ENCODE results near the gene HDAC4.

HDAC4 gene

DNA sequence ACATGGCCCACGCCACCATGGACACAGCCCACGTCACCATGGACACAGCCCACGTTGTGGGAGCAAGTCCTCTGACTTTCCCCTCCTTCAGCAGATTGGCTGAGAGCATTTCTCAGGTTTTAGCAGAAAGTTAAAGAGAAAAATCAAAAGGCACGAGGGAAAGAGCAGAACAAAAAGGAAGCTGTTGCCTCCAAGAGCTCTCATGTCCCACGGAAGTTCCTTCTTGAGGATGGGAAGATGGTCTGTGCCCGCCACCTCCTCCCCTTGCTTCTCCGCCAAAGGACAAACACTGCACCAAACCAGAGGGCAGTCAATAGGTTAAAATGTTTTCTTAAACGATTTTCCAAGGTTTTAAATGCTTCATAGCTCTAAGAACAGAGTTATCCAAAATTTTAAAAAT is 148.4 kb downstream of the HDAC4 start:
- no peak for DNase-seq (ENCODE audit: low spot score)

GRCh38 chr2:239251971-239252370 is 148.8 kb downstream of the HDAC4 start:
- no peak for DNase-seq (ENCODE audit: low spot score)

GRCh38 chr2:239250216-239251081 is 150.4 kb downstream of the HDAC4 start:
- no peak for DNase-seq (ENCODE audit: low spot score)

GRCh38 chr2:239249776-239250175 is 151.0 kb downstream of the HDAC4 start:
- no peak for DNase-seq (ENCODE audit: low spot score)

DNA sequence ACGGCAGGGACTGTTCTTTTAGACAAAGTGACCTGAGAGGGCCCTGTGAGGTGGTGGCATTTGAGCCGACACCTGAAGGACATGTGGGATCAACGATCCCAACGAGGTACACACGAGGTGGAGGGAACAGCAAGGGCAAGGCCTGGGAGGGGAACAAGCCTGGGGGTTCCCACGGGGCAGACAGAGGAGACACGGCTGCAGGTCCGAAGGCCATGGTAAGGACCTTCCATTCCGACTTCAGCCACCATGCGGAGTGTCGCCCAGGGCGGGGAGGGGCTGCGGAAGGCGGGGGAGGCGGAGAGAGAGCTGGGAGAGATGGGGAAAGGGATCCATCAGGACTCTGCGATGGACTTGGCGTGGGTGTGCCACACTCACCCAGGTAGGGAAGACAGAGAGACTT is 151.8 kb downstream of the HDAC4 start:
- no peak for DNase-seq (ENCODE audit: low spot score)

DNA sequence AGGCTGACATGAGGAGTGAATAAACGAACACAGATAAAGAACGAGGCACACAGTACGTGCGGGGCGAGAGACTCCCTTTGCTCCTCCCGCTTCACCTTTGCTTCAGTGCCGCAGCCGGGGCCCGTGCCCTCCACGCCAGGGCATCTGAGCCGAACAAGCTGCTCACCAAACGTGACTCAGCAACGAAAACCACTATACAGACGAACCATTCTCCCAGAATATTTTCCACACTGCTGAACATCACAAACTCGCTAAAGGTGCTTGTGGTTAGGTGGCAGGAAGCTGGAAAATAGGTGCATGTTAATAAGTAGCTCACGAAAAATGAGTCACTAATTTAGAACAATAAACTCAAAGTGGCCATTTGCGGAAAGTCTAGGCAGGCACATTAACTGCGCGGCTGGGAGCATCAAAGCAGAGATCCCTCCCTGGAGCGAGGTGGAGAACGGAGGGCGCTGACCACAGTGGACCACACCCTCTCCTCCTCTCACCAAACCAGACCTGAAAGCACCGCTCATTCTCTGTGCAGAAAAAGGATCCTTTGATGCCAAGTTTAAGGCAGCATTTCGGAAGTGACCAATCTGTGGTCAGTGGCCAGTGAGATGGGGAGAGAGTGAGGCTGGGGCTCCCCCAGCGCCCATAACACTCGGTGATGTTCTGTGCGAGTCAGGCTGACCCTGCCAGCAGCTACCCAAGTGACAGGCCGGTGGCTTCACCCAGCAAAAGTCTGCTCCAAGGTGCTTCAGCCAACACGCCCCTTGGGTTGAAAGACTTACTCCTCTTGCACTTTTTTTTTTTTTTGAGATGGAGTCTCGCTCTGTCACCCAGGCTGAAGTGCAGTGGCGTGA is 153.2 kb downstream of the HDAC4 start:
- DNase-seq (ENCODE audit: low spot score), result no peak

DNA sequence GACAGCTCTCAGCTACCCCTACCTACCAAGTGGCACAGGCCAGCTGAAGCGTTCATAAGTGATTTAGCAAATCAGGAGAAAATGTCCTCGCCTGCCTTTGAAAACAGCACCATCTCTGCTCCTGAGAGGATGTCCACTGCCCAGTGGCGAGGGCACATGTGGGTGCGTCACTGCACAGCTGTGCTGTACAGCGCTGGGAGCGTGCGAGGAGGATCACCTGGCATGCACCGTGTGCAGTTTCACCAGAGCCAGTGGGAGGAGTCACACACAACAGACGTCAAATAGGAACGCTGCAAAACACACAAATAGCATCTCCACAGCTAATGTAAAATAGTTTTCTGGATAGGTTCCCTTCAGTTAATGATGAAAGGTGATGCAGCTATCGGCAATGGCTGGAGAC is 154.1 kb downstream of the HDAC4 start:
- no peak for DNase-seq (ENCODE audit: low spot score)

DNA sequence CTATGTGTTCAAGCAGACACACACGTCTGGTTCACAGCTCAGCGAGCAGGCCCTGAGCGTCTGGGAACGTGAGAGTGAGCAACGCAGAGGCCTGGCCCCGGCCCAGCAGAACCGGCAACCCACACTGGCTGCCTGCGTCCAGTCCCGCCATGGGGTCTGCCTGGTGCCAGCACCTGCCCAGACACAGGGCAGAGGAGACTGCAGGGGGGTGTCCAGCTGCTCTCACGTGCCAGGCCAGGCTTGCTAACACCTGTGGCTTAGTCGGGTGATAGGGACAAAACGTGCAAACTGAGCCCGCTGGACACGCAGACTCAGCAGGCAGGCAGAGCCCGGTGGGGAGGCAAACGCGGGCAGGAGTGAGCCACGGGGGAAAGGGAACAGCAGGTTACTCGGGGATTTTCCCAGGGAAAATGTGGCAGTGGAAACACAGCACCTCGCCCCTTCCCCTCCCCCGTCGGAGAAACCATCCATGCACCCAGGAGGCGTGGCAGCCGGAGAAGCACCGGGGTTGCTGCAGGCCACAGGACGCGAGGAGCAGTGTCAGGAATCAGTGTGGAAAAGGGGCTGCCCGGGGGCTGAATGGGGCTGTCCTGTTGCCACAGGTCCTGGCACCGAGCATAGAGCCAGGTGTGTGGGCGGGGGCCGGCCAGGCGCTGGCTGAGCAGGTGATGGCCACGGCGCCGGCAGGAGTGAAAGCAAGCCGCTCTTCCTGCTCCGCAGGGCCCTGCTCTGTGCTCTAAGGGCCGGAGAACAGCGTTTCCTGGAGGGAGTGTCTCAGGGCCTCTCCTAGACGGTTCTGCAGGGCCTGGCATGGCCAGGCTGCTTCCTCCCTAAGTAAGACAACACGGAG is 154.7 kb downstream of the HDAC4 start:
- no peak for DNase-seq (ENCODE audit: low spot score)

- DNase-seq (ENCODE audit: low spot score), result no peak
Measured at GRCh38 chr2:239245107-239245506, 155.7 kb downstream of the HDAC4 start.

- no peak for DNase-seq (ENCODE audit: low spot score)
Measured at GRCh38 chr2:239244625-239245024, 156.2 kb downstream of the HDAC4 start.

- no peak for DNase-seq (ENCODE audit: low spot score)
Measured at GRCh38 chr2:239241431-239241960, 159.3 kb downstream of the HDAC4 start.

GRCh38 chr2:239240414-239240881 is 160.4 kb downstream of the HDAC4 start:
- DNase-seq (ENCODE audit: low spot score), result no peak

DNA sequence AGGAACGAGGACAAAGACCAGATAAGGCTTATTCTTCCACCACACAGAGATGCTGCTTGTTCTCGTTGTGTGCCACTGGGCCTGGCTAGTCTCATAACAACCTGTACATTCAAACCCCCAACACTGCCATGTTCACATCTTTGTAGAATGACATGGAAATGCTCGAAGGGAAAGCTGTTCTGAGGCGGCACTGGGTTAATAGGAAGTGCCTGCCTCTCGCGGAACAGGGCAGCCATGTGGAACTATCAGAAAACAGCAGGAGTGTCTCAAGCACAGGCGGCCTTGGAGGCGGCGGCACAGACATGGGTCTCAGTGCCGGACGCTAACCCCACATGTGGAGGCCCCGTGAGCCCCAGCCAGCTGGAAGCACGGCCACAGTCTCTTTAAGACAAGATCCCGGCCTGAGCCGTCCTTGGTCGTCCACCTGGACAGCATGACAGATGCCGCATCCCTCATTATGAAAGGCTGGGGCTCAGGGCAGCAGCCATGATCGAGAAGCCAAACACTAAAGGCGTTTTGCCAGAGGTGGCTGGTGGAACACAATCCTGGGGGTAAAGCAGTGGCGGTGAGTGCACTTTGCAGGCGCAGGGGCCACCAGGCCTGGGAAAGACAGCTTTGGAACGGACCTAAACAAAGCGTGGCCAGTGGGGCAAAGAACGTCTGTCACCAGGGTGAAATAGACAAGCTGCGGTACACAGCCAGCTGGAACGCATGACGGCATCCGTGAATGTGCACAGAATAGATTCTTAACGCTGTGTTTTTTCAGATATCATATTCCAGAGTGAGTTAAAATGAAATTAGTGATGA is 161.0 kb downstream of the HDAC4 start:
- no peak for DNase-seq (ENCODE audit: low spot score)

- DNase-seq (ENCODE audit: low spot score), result no peak
Measured at GRCh38 chr2:239238839-239239606, 161.8 kb downstream of the HDAC4 start.

DNA sequence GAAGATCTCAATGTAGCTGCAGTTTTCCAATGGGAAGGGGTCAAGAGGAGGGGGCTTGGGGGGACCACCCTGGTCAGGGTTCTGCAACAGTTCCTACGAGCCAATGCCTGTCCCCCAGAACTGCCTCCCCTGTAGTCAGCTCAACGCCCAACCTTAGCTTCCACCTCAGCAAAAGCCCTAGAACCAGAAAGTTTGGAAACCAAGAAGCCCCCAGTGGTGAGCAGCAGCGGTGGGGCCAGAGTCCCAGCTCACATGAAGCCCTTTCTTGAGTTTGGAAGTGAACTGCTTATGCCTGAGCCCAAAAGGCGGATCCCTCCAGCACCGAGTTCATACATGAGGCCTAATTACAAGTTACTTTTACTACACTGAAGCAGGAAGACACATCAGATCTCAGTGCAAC is 162.4 kb downstream of the HDAC4 start:
- DNase-seq (ENCODE audit: low spot score), result no peak

DNA sequence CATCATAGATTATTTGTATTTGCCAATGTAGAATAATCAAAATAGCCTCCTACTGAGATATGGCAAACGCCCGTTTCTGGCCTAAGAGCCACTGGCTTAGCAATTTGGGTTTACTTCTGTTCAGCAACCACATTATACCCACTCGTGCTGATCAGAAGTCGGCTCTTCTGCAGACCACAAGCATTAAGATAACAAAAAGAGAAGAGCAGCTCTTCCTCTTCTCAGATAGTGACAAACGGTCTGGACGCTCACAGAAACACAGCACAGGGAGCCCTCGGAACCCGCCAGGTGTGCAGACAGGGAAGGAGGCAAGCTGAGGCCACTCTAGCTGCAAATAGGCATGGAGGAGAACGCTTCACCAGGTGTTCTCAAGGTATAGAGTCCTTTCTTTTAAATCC is 164.0 kb downstream of the HDAC4 start:
- DNase-seq (ENCODE audit: low spot score), result no peak

DNA sequence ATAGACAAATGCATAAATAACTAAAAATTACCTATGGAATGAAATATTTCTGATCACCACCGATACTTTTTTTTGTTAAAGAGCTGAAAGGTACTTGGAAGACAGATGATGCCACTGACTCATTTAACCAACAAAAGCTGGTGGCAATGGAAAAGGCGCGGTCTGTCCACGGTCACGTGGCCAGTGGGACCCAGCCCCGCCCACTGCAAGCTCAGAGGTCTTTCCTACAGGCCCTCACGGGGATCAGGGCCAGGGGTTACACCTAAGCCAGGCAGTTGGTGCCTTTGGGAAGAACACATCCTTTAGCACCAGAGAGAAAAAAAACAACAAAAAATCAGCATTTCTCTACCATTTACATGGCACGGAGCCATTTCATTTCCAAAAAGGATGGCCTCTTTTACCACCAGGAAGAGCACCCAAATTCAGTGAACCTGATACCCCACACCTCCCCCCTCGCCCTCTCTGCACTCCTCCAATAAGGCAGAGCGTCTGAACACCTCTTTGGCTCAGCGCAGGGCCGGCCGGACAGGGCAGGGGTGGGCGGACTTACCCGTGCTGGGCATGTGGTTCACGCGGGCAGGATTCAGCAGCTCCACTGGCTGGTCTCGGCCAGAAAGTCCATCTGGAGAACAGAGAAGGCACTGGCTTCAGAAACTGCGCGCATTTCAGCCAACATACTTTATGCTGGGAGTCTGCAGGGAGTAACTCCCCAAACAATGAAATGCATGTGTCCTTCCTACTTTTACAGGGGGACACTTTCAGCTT is 164.6 kb downstream of the HDAC4 start:
- DNase-seq (ENCODE audit: low spot score), result no peak

GRCh38 chr2:239235311-239235710 is 165.5 kb downstream of the HDAC4 start:
- DNase-seq (ENCODE audit: low spot score), result no peak
